ENCODE results near the gene STPG2. TPM values are rescaled to one million over a fixed set of nuclear protein-coding genes. Genes with fewer than 3 reads are reported as not detected.

Gene STPG2
- polyA plus RNA-seq, 4 donors, result 0.43 to 0.93 (median 0.58) TPM

DNA sequence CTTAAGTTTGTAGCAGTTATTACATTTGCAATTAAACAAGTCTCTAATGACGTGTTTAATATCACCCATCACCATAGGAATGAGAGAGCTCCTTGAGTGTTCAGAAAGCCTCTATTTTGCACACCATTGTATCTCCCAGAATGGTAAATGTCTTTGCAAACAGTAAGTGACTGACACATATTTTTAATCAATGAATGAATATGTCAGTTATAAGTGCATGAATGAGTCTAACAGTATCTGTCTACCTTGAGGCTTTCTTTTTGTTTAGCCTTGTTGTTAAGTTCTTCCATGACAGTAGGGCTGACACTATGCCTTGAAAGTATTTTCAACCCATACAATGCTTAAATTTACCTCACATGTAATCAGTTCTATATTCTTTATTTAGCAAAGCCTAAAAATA, 292.2 kb downstream of the STPG2 start:
- DNase-seq (ENCODE audit: low read depth in 4 of 4, low spot score in 3 of 4), result no peak

DNA sequence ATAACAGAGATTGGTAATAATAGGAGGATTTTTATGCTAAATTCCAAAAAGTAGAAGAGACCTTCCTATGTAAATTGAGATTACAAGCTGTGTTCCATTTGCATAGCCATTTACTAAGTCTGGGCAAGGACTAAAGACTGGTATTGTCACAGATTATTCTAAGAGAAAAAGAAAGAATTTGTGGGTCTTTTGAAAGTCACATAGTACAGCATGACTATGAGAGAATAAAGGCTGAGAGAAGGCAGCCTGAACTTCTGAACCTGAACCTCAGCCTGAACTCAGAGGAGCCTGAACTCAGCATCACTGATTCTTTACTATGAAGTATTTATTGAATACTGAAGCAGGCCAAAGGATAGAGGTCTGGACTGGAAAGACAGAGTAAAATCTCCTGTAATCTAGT, 297.5 kb downstream of the STPG2 start:
- DNase-seq (ENCODE audit: low read depth in 4 of 4, low spot score in 3 of 4), result no peak

DNA sequence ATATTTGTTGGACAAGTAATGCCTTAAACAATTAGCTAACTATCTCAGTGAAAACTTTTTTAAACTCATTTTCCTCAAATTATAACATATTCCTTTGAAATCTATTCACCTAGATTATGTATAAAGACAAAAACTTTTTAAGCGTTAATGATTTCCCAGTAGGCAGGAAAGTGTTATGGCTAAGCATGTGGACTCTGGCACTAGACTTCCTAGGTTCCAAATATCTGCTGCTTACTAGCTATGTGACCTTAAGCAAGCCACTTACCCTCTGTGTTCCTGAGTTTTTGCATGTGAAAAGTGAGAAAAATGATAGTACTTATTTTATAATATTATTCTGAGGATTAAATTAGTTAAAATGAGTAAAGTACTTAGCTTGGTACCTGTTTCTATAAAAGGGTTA, 301.8 kb downstream of the STPG2 start:
- peak in 1 of 4 donors; percentile 3 for DNase-seq (ENCODE audit: low read depth in 4 of 4, low spot score in 3 of 4)

DNA sequence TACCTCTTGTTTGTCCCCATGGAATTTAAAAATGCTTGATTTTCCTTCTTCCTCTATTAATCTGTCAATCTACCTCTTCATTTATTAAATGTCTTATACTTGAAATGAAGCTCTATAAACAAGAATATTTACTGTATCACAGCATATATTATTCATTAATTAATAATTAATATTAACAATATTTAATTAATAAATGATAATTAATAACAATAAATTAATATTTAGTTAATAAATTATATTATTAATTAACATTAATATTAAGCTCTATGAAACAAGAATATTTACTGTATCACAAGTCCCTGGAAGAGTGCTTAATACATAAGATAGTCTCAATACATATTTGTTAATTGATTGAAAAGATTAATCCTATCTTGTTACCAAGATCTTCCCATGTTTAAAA, 306.6 kb downstream of the STPG2 start:
- DNase-seq (ENCODE audit: low read depth in 4 of 4, low spot score in 3 of 4), result no peak

DNA sequence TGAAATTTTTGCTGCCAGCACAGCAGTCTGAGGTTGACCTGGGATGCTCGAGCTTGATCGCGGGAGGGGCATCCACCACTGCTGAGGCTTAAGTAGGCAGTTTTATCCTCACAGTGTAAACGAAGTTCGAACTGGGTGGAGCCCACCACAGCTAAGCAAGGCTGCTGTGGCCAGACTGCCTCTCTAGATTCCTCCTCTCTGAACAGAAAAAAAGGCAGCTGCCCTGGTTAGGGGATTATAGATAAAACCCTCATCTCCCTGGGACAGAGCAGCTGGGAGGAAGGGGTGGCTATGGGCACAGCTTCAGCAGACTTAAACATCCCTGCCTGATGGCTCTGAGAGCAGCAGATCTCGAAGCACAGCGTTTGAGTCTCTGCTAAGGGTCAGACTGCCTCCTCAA, 314.6 kb downstream of the STPG2 start:
- DNase-seq (ENCODE audit: low read depth in 4 of 4, low spot score in 3 of 4), result no peak

DNA sequence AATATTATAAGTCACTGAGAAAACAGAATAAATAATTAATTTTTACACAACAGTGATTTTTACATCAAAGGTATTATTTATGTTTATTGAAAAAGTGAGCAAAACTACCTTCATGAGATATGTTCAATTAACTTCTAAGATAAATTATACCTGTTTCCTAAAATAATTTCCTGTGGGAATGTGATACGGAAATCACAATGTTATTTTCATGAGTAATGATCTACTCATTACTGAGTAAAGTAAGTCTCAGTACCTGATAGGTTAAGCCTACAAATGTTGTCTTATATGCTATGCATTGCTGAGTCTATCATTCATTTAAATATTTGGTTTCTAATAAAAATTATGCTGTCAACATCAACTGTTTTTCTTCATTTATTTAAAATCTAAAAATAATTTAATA, 324.0 kb downstream of the STPG2 start:
- DNase-seq (ENCODE audit: low read depth in 4 of 4, low spot score in 3 of 4), result no peak

DNA sequence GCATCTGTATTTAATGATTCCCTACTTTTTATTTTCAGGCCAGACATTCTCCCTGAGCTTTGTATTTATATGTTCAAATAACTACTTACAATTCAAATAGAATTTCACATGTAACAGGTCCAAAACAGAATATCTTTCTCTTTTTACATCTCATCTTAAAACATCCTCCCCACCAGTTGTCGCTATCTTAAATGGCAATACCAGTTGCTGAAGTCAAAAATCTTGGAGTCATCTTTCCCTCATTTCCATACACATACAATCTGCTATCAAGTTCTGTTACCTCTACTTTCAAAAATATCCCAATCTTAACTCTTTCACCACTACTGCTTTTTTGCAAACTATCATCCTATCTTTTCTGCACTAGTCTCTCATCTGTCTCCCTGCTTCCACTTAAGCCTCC, 330.5 kb downstream of the STPG2 start:
- DNase-seq (ENCODE audit: low read depth in 4 of 4, low spot score in 3 of 4), result no peak

DNA sequence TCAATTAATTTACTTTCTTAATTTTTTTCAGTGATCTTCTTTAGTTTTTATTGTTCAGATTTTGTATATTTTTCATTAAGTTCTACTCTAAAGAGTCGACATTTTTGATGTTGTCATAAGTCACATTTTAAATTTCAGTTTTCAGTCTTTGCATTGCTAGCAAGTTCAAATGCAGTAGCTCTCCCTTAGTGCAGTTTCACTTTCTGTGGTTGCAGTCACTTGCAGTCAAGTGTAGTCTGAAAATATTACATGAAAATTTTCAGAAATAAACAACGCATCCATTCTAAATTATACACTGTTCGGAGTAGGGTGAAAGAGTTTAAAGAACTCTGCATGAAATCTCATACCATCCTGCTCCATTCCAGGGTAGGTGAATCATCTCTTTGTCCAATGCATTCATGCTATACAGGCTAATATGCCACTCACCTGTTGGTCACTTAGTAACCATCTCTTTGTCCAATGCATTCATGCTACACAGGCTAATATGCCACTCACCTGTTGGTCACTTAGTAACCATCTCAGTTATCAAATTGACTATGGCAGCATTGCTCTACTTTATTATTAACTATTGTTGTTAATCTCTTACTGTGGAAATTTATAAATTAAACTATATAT, 356.9 kb downstream of the STPG2 start:
- no peak for DNase-seq (ENCODE audit: low read depth in 4 of 4, low spot score in 3 of 4)

DNA sequence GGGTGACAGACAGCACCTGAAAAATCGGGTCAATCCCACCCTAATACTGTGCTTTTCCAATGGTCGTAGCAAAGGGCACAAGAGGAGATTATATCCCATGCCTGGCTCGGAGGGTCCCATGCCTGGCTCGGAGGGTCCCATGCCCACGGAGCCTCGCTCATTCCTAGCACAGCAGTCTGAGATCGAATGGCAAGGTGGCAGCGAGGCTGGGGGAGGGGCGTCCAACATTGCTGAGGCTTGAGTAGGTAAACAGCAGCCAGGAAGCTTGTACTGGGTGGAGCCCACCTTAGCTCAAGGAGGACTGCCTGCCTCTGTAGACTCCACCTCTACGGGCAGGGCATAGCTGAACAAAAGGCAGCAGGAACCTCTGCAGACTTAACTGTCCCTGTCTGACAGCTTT, 365.1 kb downstream of the STPG2 start:
- no peak for DNase-seq (ENCODE audit: low read depth in 4 of 4, low spot score in 3 of 4)

DNA sequence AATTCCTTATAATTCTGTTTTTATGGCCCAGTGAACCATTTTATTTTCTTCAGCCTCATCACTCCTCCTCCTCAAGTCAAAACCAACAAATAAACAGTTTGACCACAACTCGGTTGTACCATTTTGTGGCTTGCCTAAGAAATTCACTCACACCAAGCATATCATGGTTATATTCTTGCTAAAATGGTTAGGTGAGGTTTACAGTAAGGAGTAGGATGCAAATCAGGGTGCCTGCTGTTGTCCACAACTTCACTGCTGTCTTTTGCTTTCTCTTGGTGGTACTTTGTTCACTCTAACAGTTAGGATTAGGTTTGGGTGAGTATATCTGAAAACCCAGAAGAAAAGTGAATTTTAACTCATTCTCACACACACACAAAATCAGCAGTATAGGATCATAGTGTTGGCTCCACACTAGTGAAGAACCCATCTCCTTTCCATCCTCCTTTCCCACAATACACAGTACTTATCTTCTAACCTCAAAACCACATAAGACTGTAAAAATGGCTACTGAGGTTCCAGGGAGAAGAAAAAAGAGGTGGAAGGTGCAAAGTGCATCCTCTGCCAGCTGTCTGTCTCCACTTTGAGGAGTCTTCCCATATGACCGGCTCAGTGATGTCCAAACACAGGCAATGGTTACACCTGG, 368.8 kb downstream of the STPG2 start:
- no peak for DNase-seq (ENCODE audit: low read depth in 4 of 4, low spot score in 3 of 4)

DNA sequence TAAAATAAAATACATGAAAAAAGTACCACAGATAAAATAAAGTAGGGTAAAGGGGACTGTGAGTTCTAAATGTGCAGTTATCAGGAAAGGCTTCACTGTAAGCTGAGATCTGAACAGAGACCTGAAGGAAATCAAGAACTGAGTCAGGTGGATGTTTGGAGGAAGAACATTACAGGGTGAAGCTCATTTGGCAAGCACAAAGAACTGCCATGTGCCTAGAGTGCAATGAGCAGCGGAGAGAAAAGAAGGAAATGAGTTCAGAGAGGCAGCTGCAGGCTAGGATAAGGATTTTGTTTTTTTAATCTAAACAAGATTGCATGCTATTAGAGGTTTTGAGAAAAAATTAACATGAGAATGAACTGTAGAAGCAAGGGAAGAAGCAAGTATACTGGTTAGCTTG, 373.1 kb downstream of the STPG2 start:
- DNase-seq (ENCODE audit: low read depth in 4 of 4, low spot score in 3 of 4), result no peak

DNA sequence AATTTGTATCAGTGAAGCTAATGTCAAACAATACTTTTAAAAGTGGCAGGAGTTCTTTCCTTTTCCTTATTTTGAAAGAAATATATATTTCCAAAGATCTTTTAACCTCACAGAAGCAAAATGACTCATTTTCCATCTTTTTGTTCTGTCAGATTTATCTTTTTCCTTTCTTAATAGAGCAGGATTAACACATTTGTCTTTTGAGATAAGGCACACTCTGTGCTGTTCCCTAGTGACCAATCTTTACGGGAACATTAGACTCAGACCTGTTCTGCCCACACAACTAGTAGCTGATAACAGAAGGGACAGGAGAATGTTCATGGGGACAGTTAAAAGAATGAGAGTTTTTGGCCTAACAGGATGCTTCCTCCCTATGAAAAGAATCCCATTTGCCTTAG, 381.2 kb downstream of the STPG2 start:
- no peak for DNase-seq (ENCODE audit: low read depth in 4 of 4, low spot score in 3 of 4)

DNA sequence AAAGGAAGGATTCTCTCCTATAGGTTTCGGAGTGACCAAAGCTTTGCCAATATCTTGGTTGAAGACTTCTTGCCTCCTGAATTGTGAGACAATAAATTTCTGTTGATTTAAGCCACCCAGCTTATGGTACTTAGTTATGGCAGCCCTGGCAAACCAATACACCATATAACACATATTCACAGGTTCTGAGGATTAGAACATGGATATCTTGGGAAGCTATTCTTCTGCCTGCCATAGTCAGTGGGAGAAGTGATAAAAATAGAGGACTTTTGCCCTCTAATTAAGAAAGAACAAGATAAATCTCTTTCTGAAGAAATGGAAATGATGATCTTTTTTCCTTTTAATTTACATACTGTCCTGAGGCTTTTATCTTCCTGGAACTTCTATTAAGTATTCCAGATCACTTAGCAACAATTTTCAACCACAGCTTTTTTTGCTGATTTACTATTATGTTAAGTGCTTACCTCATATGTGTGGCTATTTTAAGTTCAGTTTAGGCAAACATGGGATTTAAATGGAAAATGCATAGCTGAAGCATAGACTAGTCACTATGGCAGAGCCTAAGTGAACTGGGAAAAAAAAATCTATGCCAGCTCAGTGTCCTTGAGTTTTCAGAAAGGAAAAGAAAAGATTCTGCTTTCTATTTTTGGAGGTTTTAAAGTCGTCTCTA, 381.7 kb downstream of the STPG2 start:
- DNase-seq (ENCODE audit: low read depth in 4 of 4, low spot score in 3 of 4), result no peak

DNA sequence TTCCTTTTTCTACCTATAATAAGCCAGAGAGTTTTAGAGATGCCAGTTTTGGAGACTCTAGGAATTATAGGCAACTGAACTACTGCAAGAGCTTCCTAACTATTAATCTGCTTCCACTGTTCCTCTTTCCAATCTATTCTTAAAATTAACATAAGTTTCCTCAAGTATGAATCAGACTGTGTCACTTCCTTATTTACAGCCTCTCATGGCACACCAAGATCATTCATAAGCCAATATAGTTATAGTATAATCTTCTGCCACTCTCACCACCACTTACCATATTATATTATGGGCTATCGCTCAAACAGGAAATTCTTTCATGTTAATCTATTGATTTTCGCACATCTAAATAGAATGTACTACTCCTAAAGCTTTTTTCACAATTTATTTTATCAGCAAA, 383.5 kb downstream of the STPG2 start:
- no peak for DNase-seq (ENCODE audit: low read depth in 4 of 4, low spot score in 3 of 4)

DNA sequence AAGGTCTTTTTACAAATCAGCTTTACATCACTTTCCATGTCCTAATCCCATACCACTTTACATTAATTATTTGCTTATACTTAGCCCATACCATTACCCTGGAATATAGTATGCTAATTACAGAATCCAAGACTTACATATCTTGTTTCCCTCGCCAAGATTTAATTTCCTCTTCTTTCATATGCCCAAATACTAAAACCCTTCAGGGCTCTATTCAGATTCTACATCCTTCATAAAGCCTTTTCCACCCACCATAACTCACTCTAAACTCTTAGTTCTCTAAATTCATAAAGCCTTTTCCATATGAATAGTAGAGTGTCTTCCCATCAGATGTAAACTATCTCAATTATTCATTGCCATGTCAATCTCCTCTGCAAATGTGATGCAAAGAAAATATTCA, 390.7 kb downstream of the STPG2 start:
- no peak for DNase-seq (ENCODE audit: low read depth in 4 of 4, low spot score in 3 of 4)

DNA sequence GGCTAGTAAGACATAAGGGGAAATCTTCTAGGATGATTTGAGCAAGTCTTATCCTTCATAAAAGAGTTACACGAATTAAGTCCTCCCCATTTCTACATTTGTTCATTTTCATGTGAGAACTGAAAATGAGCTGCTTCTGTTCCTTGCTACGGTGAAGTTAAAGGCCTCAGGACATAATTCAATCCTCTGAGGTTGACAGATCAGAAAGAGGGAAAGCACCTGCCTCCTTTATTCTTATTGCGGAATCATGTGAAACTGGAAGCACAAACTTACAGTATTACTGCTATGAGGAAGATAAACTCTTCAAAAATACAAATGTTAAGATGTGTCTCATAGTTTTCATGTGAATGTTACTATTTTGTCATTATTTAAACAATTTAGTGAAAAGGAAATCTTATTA, 395.3 kb downstream of the STPG2 start:
- no peak for DNase-seq (ENCODE audit: low read depth in 4 of 4, low spot score in 3 of 4)

DNA sequence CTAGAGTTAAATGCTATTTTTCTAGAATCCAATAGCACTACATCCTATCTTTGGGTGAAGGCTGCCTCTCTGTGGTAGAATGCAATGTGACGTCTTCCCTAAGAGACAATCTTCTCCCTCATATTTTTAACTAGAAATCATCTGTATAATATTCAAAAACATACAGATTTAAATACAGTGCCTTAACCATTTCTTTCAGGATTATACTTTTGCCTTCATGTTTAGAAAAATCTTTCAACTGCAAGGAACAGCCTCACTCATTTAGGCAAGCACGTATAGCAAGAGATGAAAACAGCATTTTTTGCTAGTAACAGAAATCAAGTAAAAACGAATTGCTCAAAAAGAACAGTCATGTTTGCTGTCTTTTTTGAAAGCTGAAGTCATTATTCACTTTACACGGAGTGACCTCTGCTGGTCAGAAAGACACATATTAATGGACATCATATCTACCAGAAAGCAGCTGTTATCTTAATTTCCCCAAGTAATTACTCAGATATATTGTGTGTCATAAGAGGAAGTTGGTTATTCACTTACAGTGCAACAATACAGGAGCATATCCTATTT, 422.3 kb downstream of the STPG2 start:
- peak in 2 of 4 donors; percentile 16 to 19 for DNase-seq (ENCODE audit: low read depth in 4 of 4, low spot score in 3 of 4)

DNA sequence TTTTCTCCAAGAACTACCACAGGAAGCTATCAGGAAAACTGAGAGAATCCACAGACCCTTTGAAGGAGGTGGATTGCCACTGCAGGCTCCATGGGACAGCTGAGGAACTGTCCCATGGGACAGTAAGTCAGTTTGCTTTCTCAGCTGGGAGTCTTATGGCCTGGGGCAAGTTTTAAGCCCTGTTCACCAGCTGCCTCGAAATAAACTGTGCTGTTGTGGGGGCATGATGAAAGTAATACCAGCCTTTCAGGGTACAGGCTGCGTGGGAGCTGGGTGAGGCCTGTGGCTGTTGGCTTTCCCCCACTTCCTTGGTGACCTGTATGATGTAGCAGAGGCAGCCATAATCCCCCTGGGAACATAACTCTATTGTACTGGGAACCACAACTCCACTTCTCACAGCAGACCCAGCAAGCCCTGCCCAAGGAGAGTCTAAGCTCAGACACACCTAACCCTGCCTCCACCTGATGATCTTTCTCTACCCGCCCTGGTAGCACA, 452.1 kb downstream of the STPG2 start:
- DNase-seq (ENCODE audit: low read depth in 4 of 4, low spot score in 3 of 4), result no peak

DNA sequence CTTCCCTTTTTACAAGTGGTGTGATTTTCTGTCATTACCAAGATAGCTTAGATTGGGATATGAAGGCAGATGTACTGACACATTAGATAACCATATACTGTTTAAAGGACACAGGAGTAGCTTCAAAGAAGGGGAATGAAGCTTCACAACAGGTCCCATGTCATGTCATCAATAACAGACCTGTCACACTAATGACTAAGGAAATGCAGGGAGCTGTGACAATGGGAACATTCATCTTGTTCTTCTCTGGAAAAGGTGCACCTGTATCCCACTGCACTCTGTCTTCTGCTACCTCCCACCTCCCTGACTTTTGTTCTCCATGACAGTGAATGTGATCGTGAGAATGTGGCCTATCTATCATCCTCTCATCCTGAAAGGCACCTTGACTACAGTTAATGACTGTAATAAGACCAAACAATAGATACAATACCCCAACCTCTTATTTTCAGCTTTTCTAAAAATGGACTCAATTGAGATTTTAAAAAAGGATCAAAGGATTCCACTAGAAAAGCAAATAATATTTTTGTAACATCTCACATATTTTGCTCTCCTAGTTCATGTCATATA, 472.5 kb downstream of the STPG2 start:
- no peak for DNase-seq (ENCODE audit: low read depth in 4 of 4, low spot score in 3 of 4)

DNA sequence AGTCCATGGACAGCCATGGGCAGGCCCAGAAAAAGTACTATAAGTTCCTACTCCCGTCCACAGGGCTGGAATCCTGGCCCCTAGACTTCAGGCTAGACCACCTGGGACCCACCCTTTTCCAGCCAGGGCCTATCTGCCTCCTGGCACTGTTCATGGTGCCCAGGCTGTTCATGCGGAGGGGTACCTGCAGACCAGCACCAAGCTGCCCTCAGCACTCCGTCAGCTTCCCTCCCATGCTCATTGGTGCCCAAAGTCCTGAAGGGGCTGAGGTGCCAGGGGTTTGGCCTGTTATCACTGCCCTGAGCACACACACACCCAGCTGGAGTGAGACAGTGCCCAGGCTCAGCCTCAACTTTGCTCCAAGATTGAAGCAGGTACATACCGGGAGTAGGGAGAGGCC, 477.7 kb downstream of the STPG2 start:
- DNase-seq (ENCODE audit: low read depth in 4 of 4, low spot score in 3 of 4), result no peak

DNA sequence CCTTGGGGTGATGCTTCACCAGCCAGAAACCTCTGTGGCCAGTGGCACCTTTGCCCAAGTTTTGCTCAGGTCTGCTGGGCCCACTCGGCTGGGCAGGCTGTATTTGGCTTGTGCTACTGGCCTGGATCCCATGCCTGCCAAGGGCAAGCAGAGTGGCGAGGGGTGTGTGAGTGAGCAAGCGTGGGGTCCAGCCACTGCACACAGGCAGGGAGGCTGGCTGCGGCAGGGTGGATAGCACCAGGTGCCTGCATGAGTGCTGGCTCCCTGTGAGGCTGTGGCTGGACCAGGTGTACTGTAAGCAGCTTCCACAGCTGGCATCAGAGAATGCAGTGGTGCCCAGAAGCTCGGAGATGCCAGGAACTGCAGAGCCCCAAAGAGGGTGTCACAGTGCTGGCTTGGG, 478.5 kb downstream of the STPG2 start:
- no peak for DNase-seq (ENCODE audit: low read depth in 4 of 4, low spot score in 3 of 4)
